Fibroblast of skin of right biceps (primary cell): ENCODE results near the gene CCDC40.
"Not testable (repeated sequence)": the region's sequence is repeated elsewhere in the genome, so short reads cannot be mapped to it uniquely, and the experiment has no call there.

Experiments
- DNase-seq: peaks from one replicate; pipeline ENCODE4 v3.0.0-alpha.2; 2013

The CCDC40 gene

GRCh38 chr17:80087346-80088265 is 51.2 kb downstream of the CCDC40 start:
- DNase-seq: no peak

DNA sequence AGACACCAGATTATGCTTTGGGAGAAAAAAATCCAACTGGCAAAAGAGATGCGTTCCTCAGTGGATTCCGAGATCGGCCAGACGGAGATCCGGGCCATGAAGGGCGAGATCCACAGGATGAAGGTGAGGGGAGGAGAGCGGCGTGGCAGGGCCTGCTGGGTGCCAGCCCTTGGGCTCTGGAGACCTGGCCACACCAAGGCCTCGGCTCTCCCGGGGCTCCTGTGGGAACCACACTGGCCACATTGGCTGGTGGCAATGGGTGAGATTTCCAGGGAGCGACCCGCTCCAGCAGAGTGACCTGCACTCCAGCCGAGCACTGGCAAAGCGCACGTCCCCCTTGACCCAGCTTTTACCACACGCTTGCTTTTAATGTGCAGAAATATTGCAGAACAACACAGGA is 53.3 kb downstream of the CCDC40 start:
- DNase-seq: no peak

- DNase-seq: not testable (repeated sequence)
These were observed 53.7 kb downstream of the CCDC40 start for GRCh38 chr17:80090164-80090563.

- DNase-seq: no peak
These were observed 54.9 kb downstream of the CCDC40 start for GRCh38 chr17:80091376-80091775.

- no peak for DNase-seq
These were observed 56.5 kb downstream of the CCDC40 start for GRCh38 chr17:80092959-80093358.

GRCh38 chr17:80095038-80095843 is 58.8 kb downstream of the CCDC40 start:
- DNase-seq: no peak

- DNase-seq: no peak
These were observed 59.5 kb downstream of the CCDC40 start for GRCh38 chr17:80095844-80096475.

DNA sequence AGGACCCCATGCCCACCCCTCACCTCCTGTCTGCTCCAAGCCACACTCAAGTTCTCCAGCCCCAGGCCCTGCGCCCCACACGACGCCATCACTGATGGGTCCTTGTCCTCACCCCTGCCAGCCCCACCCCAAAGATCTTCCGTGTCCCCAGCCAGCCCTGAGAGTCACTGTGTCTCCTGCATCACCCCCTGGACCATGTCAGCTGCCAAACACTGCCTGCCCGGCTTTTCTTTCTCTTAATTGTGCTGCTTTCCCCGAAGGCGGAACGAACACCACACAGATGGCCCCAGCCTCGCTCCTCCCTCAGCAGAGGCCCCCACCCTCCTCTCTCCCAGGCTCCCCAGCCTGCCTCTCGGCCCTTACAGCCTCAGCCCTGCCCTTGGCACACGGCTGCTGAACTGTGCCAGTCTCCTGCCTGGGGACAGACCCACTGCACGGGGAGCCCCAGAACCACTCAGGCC is 60.1 kb downstream of the CCDC40 start:
- DNase-seq: no peak

GRCh38 chr17:80097127-80097621 is 60.7 kb downstream of the CCDC40 start:
- DNase-seq: no peak

- no peak for DNase-seq
These were observed 61.6 kb downstream of the CCDC40 start for GRCh38 chr17:80097844-80098691.

- no peak for DNase-seq
These were observed 63.0 kb downstream of the CCDC40 start for GRCh38 chr17:80099291-80100034.

GRCh38 chr17:80100035-80100323 is 63.5 kb downstream of the CCDC40 start:
- no peak for DNase-seq

- peak; percentile 84 for DNase-seq
These were observed 64.8 kb downstream of the CCDC40 start, which contains the start of gene GAA for GRCh38 chr17:80101011-80101945. Gene GAA (plus strand): TSS chr17:80101581. CDS start chr17:80104587, 3,006 bp downstream.

- peak; percentile 23 for DNase-seq
These were observed 65.7 kb downstream of the CCDC40 start for GRCh38 chr17:80101946-80102663.

- no peak for DNase-seq
These were observed 66.4 kb downstream of the CCDC40 start for GRCh38 chr17:80102664-80103448.

DNA sequence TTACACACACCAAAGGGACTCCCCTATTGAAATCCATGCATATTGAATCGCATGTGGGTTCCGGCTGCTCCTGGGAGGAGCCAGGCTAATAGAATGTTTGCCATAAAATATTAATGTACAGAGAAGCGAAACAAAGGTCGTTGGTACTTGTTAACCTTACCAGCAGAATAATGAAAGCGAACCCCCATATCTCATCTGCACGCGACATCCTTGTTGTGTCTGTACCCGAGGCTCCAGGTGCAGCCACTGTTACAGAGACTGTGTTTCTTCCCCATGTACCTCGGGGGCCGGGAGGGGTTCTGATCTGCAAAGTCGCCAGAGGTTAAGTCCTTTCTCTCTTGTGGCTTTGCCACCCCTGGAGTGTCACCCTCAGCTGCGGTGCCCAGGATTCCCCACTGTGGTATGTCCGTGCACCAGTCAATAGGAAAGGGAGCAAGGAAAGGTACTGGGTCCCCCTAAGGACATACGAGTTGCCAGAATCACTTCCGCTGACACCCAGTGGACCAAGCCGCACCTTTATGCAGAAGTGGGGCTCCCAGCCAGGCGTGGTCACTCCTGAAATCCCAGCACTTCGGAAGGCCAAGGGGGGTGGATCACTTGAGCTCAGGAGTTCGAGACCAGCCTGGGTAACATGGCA is 67.1 kb downstream of the CCDC40 start:
- DNase-seq: no peak

DNA sequence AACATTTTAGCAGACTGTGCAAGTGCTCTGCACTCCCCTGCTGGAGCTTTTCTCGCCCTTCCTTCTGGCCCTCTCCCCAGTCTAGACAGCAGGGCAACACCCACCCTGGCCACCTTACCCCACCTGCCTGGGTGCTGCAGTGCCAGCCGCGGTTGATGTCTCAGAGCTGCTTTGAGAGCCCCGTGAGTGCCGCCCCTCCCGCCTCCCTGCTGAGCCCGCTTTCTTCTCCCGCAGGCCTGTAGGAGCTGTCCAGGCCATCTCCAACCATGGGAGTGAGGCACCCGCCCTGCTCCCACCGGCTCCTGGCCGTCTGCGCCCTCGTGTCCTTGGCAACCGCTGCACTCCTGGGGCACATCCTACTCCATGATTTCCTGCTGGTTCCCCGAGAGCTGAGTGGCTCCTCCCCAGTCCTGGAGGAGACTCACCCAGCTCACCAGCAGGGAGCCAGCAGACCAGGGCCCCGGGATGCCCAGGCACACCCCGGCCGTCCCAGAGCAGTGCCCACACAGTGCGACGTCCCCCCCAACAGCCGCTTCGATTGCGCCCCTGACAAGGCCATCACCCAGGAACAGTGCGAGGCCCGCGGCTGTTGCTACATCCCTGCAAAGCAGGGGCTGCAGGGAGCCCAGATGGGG is 68.0 kb downstream of the CCDC40 start:
- no peak for DNase-seq

GRCh38 chr17:80104956-80105375 is 68.5 kb downstream of the CCDC40 start:
- DNase-seq: no peak
